ENCODE results near the gene SCNN1A. TPM values are rescaled to one million over a fixed set of nuclear protein-coding genes. Genes with fewer than 3 reads are reported as not detected.

The SCNN1A gene
- total and polyA plus RNA-seq, 4 experiments from 2014 or later, result 0.24 to 1.3 (median 0.60) TPM

GRCh38 chr12:6336079-6336888, 39.1 kb downstream of the SCNN1A start:
- intact Hi-C loops (cut with micrococcal nuclease), result loop anchor here (2.0 to 5.0 kb wide), 2 partner anchors 135 to 221 kb away; partner anchors contain the start of genes IFFO1 and VAMP1
- Mint-ChIP-seq H3K9me3 (no peaks in the 10 kb centered on the region), H3K4me3 (no peak overlapping the region), H3K27me3 (no peaks in the 10 kb centered on the region), H3K36me3 (peaks cover 28 to 44% of the 10 kb centered on the region in 2 donors), H3K4me1 (peaks cover 3 to 38% (median 32%) of the 10 kb centered on the region in 4 donors), H3K27ac (peak overlapping the region in 1 of 7 donors; percentile 96)
- peaks cover 36% of the 10 kb centered on the region for H3K36me3 ChIP-seq (ENCODE audit: insufficient read depth, low read length)
- no peaks in the 10 kb centered on the region for H3K27me3 ChIP-seq (ENCODE audit: insufficient read depth, low read length)
- no peaks in the 10 kb centered on the region for H3K9me3 ChIP-seq (ENCODE audit: control insufficient read depth in 1 of 2, low read length in 2 of 2)
- peak in 3 of 5 donors; percentile 20 to 68 (median 33) for DNase-seq
- H3K4me3 ChIP-seq (ENCODE audit: low read length in 2 of 2), result peak overlapping the region; percentile 61 to 64
- POLR2A ChIA-PET (ENCODE audit: partially characterized antibody), result interaction anchor here (0.7 to 15.2 kb wide), 25 partner anchors 10 to 607 kb away, joined by 3 to 250 read pairs (median 9); partner anchors contain the start of genes C12orf57, CD27, GAPDH and MRPL51
- peak overlapping the region; percentile 92 for H3K27ac ChIP-seq (ENCODE audit: low read depth, low read length)
- H3K4me1 ChIP-seq (ENCODE audit: insufficient read depth, low read length), result peaks cover 83% of the 10 kb centered on the region
- CTCF ChIA-PET (ENCODE audit: partially characterized antibody), result interaction anchor here (0.9 to 9.5 kb wide), 20 partner anchors 9 to 202 kb away, joined by 3 to 268 read pairs (median 16); partner anchors contain the start of genes CD27, GAPDH, TAPBPL and VAMP1

GRCh38 chr12:6335451-6336078, 39.8 kb downstream of the SCNN1A start:
- H3K27ac ChIP-seq (ENCODE audit: low read depth, low read length), result peak overlapping the region; percentile 92
- H3K27me3 Mint-ChIP-seq, result no peaks in the 10 kb centered on the region
- peaks cover 34 to 48% of the 10 kb centered on the region in 2 donors for H3K36me3 Mint-ChIP-seq
- POLR2A ChIA-PET (ENCODE audit: partially characterized antibody), result interaction anchor here (0.5 to 15.2 kb wide), 20 partner anchors 10 to 205 kb away, joined by 3 to 250 read pairs (median 12); partner anchors contain the start of genes CD27, GAPDH, TAPBPL and VAMP1
- no peaks in the 10 kb centered on the region for H3K9me3 ChIP-seq (ENCODE audit: control insufficient read depth in 1 of 2, low read length in 2 of 2)
- no peaks in the 10 kb centered on the region for H3K9me3 Mint-ChIP-seq
- DNase-seq, result peak; percentile 80 to 90 (median 82)
- CTCF ChIA-PET (ENCODE audit: partially characterized antibody), result interaction anchor here (0.6 to 9.5 kb wide), 29 partner anchors 9 to 772 kb away, joined by 3 to 268 read pairs (median 10); partner anchors contain the start of genes CD27, GAPDH, MRPL51 and SCNN1A
- H3K36me3 ChIP-seq (ENCODE audit: insufficient read depth, low read length), result peaks cover 43% of the 10 kb centered on the region
- no peak overlapping the region for H3K4me3 Mint-ChIP-seq
- no peaks in the 10 kb centered on the region for H3K27me3 ChIP-seq (ENCODE audit: insufficient read depth, low read length)
- intact Hi-C loops (cut with micrococcal nuclease), result loop anchor here (1.0 to 5.0 kb wide), 9 partner anchors 12 to 222 kb away; partner anchors contain the start of genes GAPDH, IFFO1 and VAMP1
- peak overlapping the region in 1 of 7 donors; percentile 96 for H3K27ac Mint-ChIP-seq
- H3K4me1 ChIP-seq (ENCODE audit: insufficient read depth, low read length), result peaks cover 83% of the 10 kb centered on the region
- H3K4me3 ChIP-seq (ENCODE audit: low read length in 2 of 2), result peak overlapping the region; percentile 61 to 64
- peaks cover 7 to 38% (median 32%) of the 10 kb centered on the region in 4 donors for H3K4me1 Mint-ChIP-seq

- Mint-ChIP-seq H3K4me1 (peaks cover 7 to 38% (median 33%) of the 10 kb centered on the region in 4 donors), H3K4me3 (peak overlapping the region in 3 of 8 donors; percentile 28 to 59 (median 49)), H3K27ac (peak overlapping the region in 3 of 7 donors; percentile 25 to 77 (median 70)), H3K27me3 (no peaks in the 10 kb centered on the region), H3K36me3 (peaks cover 40 to 54% of the 10 kb centered on the region in 2 donors), H3K9me3 (no peaks in the 10 kb centered on the region)
- intact Hi-C loops (cut with micrococcal nuclease), result loop anchor here (1.0 to 5.0 kb wide), 8 partner anchors 12 to 222 kb away; partner anchors contain the start of genes GAPDH and IFFO1
- peaks cover 49% of the 10 kb centered on the region for H3K36me3 ChIP-seq (ENCODE audit: insufficient read depth, low read length)
- POLR2A ChIA-PET (ENCODE audit: partially characterized antibody), result interaction anchor here (0.5 to 15.2 kb wide), 17 partner anchors 9 to 205 kb away, joined by 3 to 250 read pairs (median 13); partner anchors contain the start of genes CD27, GAPDH, TAPBPL and VAMP1
- peak overlapping the region in 1 of 2 donors; percentile 61 for H3K4me3 ChIP-seq (ENCODE audit: low read length in 2 of 2)
- H3K27me3 ChIP-seq (ENCODE audit: insufficient read depth, low read length), result no peaks in the 10 kb centered on the region
- CTCF ChIA-PET (ENCODE audit: partially characterized antibody), result interaction anchor here (0.6 to 9.5 kb wide), 29 partner anchors 9 to 773 kb away, joined by 3 to 268 read pairs (median 10); partner anchors contain the start of genes CD27, GAPDH, MRPL51 and SCNN1A
- H3K27ac ChIP-seq (ENCODE audit: low read depth, low read length), result peak overlapping the region; percentile 92
- no peak for DNase-seq
- no peaks in the 10 kb centered on the region for H3K9me3 ChIP-seq (ENCODE audit: control insufficient read depth in 1 of 2, low read length in 2 of 2)
- H3K4me1 ChIP-seq (ENCODE audit: insufficient read depth, low read length), result peaks cover 81% of the 10 kb centered on the region
Observed at GRCh38 chr12:6334940-6335450, 40.4 kb downstream of the SCNN1A start.

GRCh38 chr12:6334359-6334758, 41.0 kb downstream of the SCNN1A start:
- CTCF ChIA-PET (ENCODE audit: partially characterized antibody), result interaction anchor here (1.1 to 9.5 kb wide), 16 partner anchors 8 to 223 kb away, joined by 4 to 268 read pairs (median 17); partner anchors contain the start of genes CD27, SCNN1A and VAMP1
- Histone ChIP-seq H3K27ac (ENCODE audit: low read depth, low read length) (no peak overlapping the region), H3K9me3 (ENCODE audit: control insufficient read depth in 1 of 2, low read length in 2 of 2) (no peaks in the 10 kb centered on the region), H3K36me3 (ENCODE audit: insufficient read depth, low read length) (peaks cover 55% of the 10 kb centered on the region), H3K27me3 (ENCODE audit: insufficient read depth, low read length) (no peaks in the 10 kb centered on the region), H3K4me3 (ENCODE audit: low read length in 2 of 2) (no peak overlapping the region), H3K4me1 (ENCODE audit: insufficient read depth, low read length) (peaks cover 75% of the 10 kb centered on the region)
- peak overlapping the region in 5 of 8 donors; percentile 26 to 75 (median 59) for H3K4me3 Mint-ChIP-seq
- peaks cover 41 to 56% of the 10 kb centered on the region in 2 donors for H3K36me3 Mint-ChIP-seq
- peaks cover 7 to 38% (median 33%) of the 10 kb centered on the region in 4 donors for H3K4me1 Mint-ChIP-seq
- H3K9me3 Mint-ChIP-seq, result no peaks in the 10 kb centered on the region
- intact Hi-C loops (cut with micrococcal nuclease), result loop anchor here (2.0 kb wide), 1 partner anchor 128 kb away; no protein-coding TSS in a partner anchor
- POLR2A ChIA-PET (ENCODE audit: partially characterized antibody), result interaction anchor here (0.7 to 15.2 kb wide), 11 partner anchors 8 to 198 kb away, joined by 3 to 250 read pairs (median 14); partner anchors contain the start of genes CD27, TAPBPL and VAMP1
- no peak for DNase-seq
- H3K27ac Mint-ChIP-seq, result peak overlapping the region in 5 of 7 donors; percentile 85 to 91 (median 89)
- no peaks in the 10 kb centered on the region for H3K27me3 Mint-ChIP-seq

- DNase-seq, result no peak
- Histone ChIP-seq H3K9me3 (ENCODE audit: control insufficient read depth in 1 of 2, low read length in 2 of 2) (no peaks in the 10 kb centered on the region), H3K27me3 (ENCODE audit: insufficient read depth, low read length) (no peaks in the 10 kb centered on the region), H3K36me3 (ENCODE audit: insufficient read depth, low read length) (peaks cover 61% of the 10 kb centered on the region), H3K4me3 (ENCODE audit: low read length in 2 of 2) (no peak overlapping the region), H3K4me1 (ENCODE audit: insufficient read depth, low read length) (peaks cover 67% of the 10 kb centered on the region), H3K27ac (ENCODE audit: low read depth, low read length) (peak overlapping the region; percentile 5)
- ChIA-PET POLR2A (ENCODE audit: partially characterized antibody) (interaction anchor here (1.0 to 15.2 kb wide), 6 partner anchors 11 to 202 kb away, joined by 3 to 250 read pairs (median 23); partner anchors contain the start of gene TAPBPL), CTCF (ENCODE audit: partially characterized antibody) (interaction anchor here (3.0 to 9.5 kb wide), 8 partner anchors 11 to 205 kb away, joined by 17 to 268 read pairs (median 43); partner anchors contain the start of gene VAMP1)
- peaks cover 44 to 60% of the 10 kb centered on the region in 2 donors for H3K36me3 Mint-ChIP-seq
- H3K4me1 Mint-ChIP-seq, result peaks cover 7 to 38% (median 33%) of the 10 kb centered on the region in 4 donors
- no peaks in the 10 kb centered on the region for H3K9me3 Mint-ChIP-seq
- peak overlapping the region in 6 of 7 donors; percentile 85 to 91 (median 89) for H3K27ac Mint-ChIP-seq
- intact Hi-C loops (cut with micrococcal nuclease), result no loop called here
- H3K27me3 Mint-ChIP-seq, result no peaks in the 10 kb centered on the region
- peak overlapping the region in 7 of 8 donors; percentile 24 to 75 (median 58) for H3K4me3 Mint-ChIP-seq
Observed at GRCh38 chr12:6333566-6333965, 41.8 kb downstream of the SCNN1A start.

GRCh38 chr12:6333029-6333428, 42.3 kb downstream of the SCNN1A start:
- H3K4me1 Mint-ChIP-seq, result peaks cover 7 to 38% (median 33%) of the 10 kb centered on the region in 4 donors
- Histone ChIP-seq H3K36me3 (ENCODE audit: insufficient read depth, low read length) (peaks cover 66% of the 10 kb centered on the region), H3K4me3 (ENCODE audit: low read length in 2 of 2) (no peak overlapping the region), H3K27me3 (ENCODE audit: insufficient read depth, low read length) (no peaks in the 10 kb centered on the region), H3K4me1 (ENCODE audit: insufficient read depth, low read length) (peaks cover 61% of the 10 kb centered on the region), H3K9me3 (ENCODE audit: control insufficient read depth in 1 of 2, low read length in 2 of 2) (no peaks in the 10 kb centered on the region), H3K27ac (ENCODE audit: low read depth, low read length) (peak overlapping the region; percentile 5)
- no peak for DNase-seq
- H3K36me3 Mint-ChIP-seq, result peaks cover 45 to 65% of the 10 kb centered on the region in 2 donors
- peak overlapping the region in 6 of 7 donors; percentile 38 to 92 (median 89) for H3K27ac Mint-ChIP-seq
- H3K4me3 Mint-ChIP-seq, result peak overlapping the region in 7 of 8 donors; percentile 13 to 78 (median 68)
- intact Hi-C loops (cut with micrococcal nuclease), result no loop called here
- H3K27me3 Mint-ChIP-seq, result no peaks in the 10 kb centered on the region
- H3K9me3 Mint-ChIP-seq, result no peaks in the 10 kb centered on the region
- ChIA-PET POLR2A (ENCODE audit: partially characterized antibody) (interaction anchor here (0.7 to 5.7 kb wide), 5 partner anchors 8 to 202 kb away, joined by 3 to 80 read pairs (median 3); partner anchors contain the start of gene VAMP1), CTCF (ENCODE audit: partially characterized antibody) (interaction anchor here (0.8 to 9.5 kb wide), 8 partner anchors 11 to 206 kb away, joined by 3 to 268 read pairs (median 3); no protein-coding TSS in a partner anchor)
